ENCODE measurements around the gene GRM4. TPM values are rescaled to one million over a fixed set of nuclear protein-coding genes. Genes with fewer than 3 reads are reported as not detected.

The GRM4 gene
- total RNA-seq, 8 experiments from 2014 or later = 0.56 to 4.3 (median 1.0) TPM

DNA sequence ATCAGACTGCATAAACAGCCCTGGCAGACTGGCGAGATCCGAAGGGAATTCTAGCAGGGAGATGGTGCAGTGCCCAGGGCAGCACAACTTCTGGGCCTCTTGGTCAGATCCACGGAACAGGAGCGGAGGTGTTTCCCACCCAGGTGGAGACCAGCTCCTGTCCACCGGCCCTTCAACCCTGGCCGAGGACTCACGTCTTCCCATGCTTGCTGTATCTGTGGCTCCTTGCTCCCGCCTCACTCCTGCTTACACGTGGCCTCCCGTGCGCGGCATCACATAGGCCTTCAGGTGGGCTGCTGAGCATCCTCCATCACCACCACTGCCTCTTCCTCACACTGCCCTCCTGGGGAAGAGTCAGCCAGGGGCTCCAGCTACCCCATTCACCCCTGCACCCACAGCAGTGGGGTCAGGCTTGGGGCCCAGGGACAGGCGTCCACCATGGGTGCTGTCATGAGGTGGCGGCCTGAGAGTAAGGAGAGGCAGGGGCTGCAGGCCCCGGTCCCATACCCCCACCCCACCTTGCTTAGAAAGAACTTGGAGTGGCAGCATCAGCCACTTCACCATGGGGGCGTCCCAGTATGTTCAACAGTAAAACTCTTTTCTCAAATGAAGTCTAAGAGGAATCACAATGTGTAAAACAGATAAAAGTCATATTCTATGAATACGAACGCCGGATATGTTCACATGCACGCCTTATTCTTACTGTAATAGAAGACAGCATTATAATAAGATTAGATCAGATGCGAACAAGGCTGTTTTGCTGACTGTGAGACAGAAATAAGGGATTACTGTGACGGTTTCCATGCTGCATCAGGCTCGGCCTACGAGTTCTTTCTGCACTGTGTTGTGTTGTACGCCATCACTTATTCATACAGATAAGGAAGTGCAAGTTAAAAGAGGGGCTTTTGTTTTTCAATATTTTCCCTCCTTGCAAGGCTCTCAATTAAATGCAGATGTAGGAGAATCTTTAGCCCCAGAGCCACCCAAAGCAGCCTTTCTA, 165.4 kb downstream of the GRM4 start:
- 63 to 96% (median 79%) methylated on average over 2 to 15 of the region's 25 CpGs; no CpG with 5 or more reads in 2 of the 10 experiments for WGBS, 10 experiments
- Histone ChIP-seq H3K4me1 (replicated peaks in 1 of 2) (peaks cover 33 to 45% of the 10 kb centered on the region in 2 donors), H3K4me3 (no peak overlapping the region), H3K27ac (no peak overlapping the region)
- peak in 1 of 8 experiments; percentile 8 for ATAC-seq (replicated peaks in 6 of 8)
- in situ Hi-C loops (cut with MboI; ENCODE audit: low pct_unique_long_range_greater_than_20kb in 2 of 9, low sequenced_read_pairs in 9 of 9, unreplicated experiment in 9 of 9) = no loop called here

DNA sequence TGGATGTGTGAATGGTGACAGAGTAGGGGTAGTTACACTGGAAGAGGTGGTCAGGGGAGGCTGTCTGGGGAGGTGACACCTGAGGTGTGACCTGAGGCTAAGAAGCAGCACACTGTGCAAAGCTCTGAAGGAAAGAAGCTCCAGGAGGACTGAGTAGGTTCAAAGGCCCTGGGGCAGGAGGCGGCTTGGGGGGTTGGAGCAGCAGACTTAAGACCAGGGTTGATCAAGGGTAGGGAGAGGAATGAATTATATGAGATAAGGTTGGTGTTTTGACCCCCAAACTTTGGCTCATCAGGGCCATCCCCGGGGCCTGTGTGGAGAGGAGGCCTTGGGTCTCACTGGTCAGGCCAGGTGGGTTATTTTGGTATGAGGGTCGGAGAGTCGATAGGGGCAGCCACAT, 166.1 kb downstream of the GRM4 start:
- H3K27ac ChIP-seq = no peak overlapping the region
- ATAC-seq (replicated peaks in 6 of 8) = no peak
- no peak overlapping the region for H3K4me3 ChIP-seq
- peaks cover 25 to 38% of the 10 kb centered on the region in 2 donors for H3K4me1 ChIP-seq (replicated peaks in 1 of 2)
- WGBS, 10 experiments = 30 to 100% (median 100%) methylated on average over 1 to 2 of the region's 4 CpGs; no CpG with 5 or more reads in 7 of the 10 experiments
- in situ Hi-C loops (cut with MboI; ENCODE audit: low pct_unique_long_range_greater_than_20kb in 2 of 9, low sequenced_read_pairs in 9 of 9, unreplicated experiment in 9 of 9) = loop anchor here in 1 of 9 experiments (10.0 kb wide), 1 partner anchor 175 kb away; no protein-coding TSS in a partner anchor

DNA sequence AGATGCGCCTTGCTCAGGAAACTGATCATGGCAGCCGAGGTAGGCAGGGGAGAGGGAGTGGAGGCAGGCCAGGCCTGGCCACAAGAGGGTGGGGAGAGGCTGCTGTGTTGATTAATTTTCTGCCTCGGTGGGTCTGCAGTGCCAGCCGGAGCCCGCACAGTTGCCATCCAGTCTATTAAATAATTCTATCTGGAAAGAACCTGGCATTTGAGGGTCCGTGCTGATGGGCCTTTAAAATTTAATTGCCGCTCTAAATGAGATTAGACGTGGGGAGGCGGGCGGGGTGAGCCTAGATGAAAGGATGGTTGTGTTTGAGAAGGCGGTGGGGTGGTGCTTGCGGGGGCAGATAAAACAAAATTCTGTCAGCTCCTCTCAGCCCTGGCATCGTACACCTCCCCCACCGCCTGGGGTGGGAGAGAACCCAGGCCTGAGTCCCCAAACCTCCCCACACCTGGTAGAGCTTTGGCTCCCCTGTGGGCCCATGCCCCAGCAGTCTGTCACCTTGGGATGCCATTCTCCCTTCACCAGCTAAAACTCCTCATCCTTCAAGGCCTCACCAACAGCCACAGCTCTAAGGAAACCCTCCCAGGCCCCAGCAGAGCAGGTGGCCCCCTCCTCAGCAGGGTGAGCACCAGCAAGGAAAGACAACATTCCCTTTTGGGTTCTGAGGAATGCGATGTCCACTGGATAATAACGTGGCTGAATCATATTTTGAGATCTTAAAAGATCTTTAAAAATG, 167.3 kb downstream of the GRM4 start:
- no peak for ATAC-seq (replicated peaks in 6 of 8)
- Histone ChIP-seq H3K4me3 (no peak overlapping the region), H3K4me1 (replicated peaks in 1 of 2) (peaks cover 18 to 28% of the 10 kb centered on the region in 2 donors), H3K27ac (no peak overlapping the region)
- in situ Hi-C loops (cut with MboI; ENCODE audit: low pct_unique_long_range_greater_than_20kb in 2 of 9, low sequenced_read_pairs in 9 of 9, unreplicated experiment in 9 of 9) = loop anchor here in 1 of 9 experiments (10.0 kb wide), 1 partner anchor 176 kb away; no protein-coding TSS in a partner anchor
- 56 to 80% (median 60%) methylated on average over 1 to 5 of the region's 16 CpGs; no CpG with 5 or more reads in 4 of the 10 experiments for WGBS, 10 experiments

DNA sequence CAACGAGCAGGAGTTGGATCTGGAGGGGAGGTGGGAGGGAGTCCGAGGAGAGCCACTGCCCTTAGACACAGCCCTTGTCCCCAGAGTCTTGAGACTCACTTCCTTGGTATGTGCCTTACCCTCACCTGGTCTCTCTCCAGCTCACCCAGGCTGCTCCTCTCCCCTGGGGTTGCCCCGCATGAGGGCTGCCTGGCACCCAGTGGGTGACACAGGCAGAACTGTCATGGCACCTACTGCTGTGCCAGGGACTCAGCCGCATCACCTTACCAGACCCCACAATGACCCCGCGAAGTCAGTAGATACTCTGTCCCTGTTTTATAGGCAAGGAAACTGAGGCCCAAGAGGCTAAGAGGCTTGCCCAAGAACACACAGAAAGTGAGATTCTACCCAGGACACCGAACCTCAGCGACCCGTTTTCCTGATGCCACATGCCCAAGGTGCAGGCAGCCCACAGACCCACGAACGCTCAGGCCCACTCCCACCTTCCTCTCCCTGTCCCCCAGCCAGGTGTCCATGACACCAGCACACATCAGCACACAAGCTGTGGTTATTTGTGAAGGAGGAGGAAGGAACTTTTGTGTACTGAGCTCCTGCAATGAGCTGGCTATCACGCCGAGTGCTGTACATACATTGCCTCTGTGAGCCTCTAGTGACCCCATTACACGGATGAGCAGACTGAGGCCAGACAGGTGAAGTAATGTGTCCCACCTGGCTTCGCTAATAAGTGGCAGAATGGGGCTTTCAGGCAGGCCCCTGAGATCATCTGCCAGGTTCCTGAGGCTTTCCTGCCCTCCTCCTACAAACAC, 168.1 kb downstream of the GRM4 start:
- no peak for ATAC-seq (replicated peaks in 6 of 8)
- Histone ChIP-seq H3K27ac (no peak overlapping the region), H3K4me1 (replicated peaks in 1 of 2) (peaks cover 10 to 20% of the 10 kb centered on the region in 2 donors), H3K4me3 (no peak overlapping the region)
- whole genome bisulfite sequencing, 10 experiments = 18 to 100% (median 68%) methylated on average over 1 to 6 of the region's 15 CpGs; no CpG with 5 or more reads in 4 of the 10 experiments
- in situ Hi-C loops (cut with MboI; ENCODE audit: low pct_unique_long_range_greater_than_20kb in 2 of 9, low sequenced_read_pairs in 9 of 9, unreplicated experiment in 9 of 9) = loop anchor here in 1 of 9 experiments (10.0 kb wide), 1 partner anchor 177 kb away; no protein-coding TSS in a partner anchor

DNA sequence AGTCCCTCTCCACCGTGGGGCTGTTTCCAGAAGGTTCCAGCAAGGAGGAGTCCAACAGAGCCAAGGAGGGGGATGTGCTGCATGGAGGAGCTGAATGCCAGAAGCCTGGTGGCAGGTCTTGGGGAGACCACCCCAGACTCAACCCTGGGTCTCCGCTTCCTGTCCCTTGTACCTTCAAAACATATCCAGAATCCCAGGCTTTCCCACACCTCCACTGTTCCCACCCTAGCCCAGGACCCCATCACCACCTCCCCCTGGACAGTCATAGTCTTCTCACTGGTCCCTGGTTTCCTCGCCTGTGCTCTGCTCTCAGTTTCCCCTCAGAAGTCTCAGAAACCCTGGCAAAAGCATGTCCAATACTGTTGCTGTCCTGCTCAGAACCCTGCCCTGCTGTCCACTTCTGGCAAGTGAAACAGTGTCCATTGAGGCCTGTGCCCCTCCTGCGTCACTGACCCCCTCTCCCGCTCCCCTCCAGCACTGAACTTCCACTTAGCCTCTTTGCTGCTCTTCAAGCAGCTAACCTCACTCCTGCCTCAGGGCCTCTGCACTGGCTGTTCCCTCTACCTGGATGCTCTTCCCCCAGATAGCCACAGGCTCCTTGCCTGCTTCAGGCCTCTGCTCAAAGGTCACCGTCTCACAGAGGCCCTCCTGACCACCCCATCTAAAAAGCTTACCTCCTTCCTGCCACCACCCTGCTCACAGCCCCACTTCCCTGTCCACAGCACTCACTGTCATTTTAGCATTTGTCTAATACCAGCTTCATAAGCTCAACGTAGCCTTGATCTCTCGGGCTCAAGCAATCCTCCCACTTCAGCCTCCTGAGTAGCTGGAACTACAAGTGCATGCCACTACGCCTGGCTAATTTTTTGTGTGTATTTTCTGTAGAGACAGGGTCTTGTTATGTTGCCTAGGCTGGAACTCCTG, 169.2 kb downstream of the GRM4 start:
- ATAC-seq (replicated peaks in 6 of 8) = peak in 1 of 8 experiments; percentile 18
- Histone ChIP-seq H3K4me3 (no peak overlapping the region), H3K27ac (no peak overlapping the region), H3K4me1 (replicated peaks in 1 of 2) (peaks cover 0 to 10% of the 10 kb centered on the region in 2 donors)
- 71 to 90% (median 80%) methylated on average over 2 to 5 of the region's 9 CpGs; no CpG with 5 or more reads in 5 of the 10 experiments for WGBS, 10 experiments
- in situ Hi-C loops (cut with MboI; ENCODE audit: low pct_unique_long_range_greater_than_20kb in 2 of 9, low sequenced_read_pairs in 9 of 9, unreplicated experiment in 9 of 9) = loop anchor here in 1 of 9 experiments (10.0 kb wide), 1 partner anchor 178 kb away; no protein-coding TSS in a partner anchor

DNA sequence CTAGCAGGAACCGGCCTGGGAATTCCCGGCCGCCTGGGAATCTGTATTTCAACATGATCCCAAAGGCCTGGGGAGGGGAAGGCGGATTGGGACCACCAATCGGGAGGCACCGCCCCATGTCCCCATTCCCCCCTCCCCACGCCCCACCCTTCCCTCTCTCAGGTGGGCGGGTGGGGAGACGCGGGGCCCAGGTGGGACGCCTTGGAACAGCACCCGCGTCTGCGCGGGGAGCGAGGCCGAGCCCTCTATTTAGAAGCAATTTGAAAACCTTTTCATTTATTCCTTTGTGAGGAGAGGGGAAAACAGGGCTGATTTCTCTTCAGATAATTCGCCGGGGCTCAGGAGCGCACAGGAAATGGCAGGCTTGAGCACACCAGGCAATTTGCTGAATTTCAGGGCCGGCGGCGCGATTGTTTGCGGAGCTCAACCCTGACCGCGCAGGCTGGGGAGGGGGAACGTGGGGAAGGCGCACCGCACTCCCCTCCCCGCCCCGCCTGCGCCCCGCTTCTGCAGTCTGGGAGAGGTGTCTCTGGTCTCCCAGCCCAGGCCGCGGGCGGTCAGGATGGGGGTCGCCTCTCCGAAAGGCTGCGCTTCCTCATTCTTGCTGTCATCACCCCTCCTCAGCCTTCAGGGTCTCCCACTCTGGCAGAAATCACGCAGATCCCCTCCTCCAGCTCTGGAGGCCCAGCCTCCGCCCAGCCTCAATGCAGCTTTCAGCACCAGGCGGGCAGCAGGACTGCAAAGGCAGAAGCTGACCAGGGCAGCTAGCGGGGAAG, 170.0 kb downstream of the GRM4 start:
- peak in 5 of 8 experiments; percentile 42 to 57 (median 44) for ATAC-seq (replicated peaks in 6 of 8)
- Histone ChIP-seq H3K27ac (no peak overlapping the region), H3K4me1 (replicated peaks in 1 of 2) (peaks cover 0 to 8% of the 10 kb centered on the region in 2 donors), H3K4me3 (no peak overlapping the region)
- 20 to 80% (median 55%) methylated on average over 1 to 11 of the region's 44 CpGs; no CpG with 5 or more reads in 4 of the 10 experiments for WGBS, 10 experiments
- in situ Hi-C loops (cut with MboI; ENCODE audit: low pct_unique_long_range_greater_than_20kb in 2 of 9, low sequenced_read_pairs in 9 of 9, unreplicated experiment in 9 of 9) = loop anchor here in 1 of 9 experiments (10.0 kb wide), 1 partner anchor 179 kb away; no protein-coding TSS in a partner anchor

GRCh38 chr6:33974471-33974870, 171.4 kb downstream of the GRM4 start:
- no peak overlapping the region for H3K27ac ChIP-seq
- ATAC-seq (replicated peaks in 6 of 8) = no peak
- peaks cover 0 to 8% of the 10 kb centered on the region in 2 donors for H3K4me1 ChIP-seq (replicated peaks in 1 of 2)
- H3K4me3 ChIP-seq = no peak overlapping the region
- WGBS, 10 experiments = 0 to 60% (median 32%) methylated on average over 1 to 2 of the region's 2 CpGs; no CpG with 5 or more reads in 6 of the 10 experiments
- in situ Hi-C loops (cut with MboI; ENCODE audit: low pct_unique_long_range_greater_than_20kb in 2 of 9, low sequenced_read_pairs in 9 of 9, unreplicated experiment in 9 of 9) = loop anchor here in 1 of 9 experiments (10.0 kb wide), 1 partner anchor 180 kb away; no protein-coding TSS in a partner anchor

- no peak for ATAC-seq (replicated peaks in 6 of 8)
- Histone ChIP-seq H3K27ac (no peak overlapping the region), H3K4me1 (replicated peaks in 1 of 2) (peaks cover 0 to 8% of the 10 kb centered on the region in 2 donors), H3K4me3 (no peak overlapping the region)
- in situ Hi-C loops (cut with MboI; ENCODE audit: low pct_unique_long_range_greater_than_20kb in 2 of 9, low sequenced_read_pairs in 9 of 9, unreplicated experiment in 9 of 9) = loop anchor here in 1 of 9 experiments (10.0 kb wide), 1 partner anchor 181 kb away; no protein-coding TSS in a partner anchor
- 43 to 96% (median 87%) methylated on average over 3 to 4 of the region's 4 CpGs; no CpG with 5 or more reads in 2 of the 10 experiments for WGBS, 10 experiments
Measured at GRCh38 chr6:33974030-33974429, 171.9 kb downstream of the GRM4 start.

DNA sequence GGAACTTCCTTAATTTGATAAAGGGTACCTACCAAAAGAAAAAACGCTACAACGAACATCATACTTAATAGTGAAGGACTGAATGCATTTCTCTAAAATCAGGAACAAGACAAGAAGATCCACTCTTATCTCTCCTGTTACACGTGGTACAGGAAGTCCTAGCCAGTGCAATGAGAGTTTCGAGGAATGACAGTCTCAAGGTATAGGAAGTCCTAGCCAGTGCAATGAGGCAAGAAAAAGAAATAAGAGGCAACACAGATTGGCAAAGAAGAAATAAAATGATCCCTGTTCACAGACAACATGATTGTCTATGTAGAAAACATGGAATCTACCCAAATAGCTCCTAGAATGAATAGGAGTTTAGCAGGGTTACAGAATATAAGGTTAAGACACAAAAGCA, 174.3 kb downstream of the GRM4 start:
- Histone ChIP-seq H3K27ac (no peak overlapping the region), H3K4me3 (no peak overlapping the region), H3K4me1 (replicated peaks in 1 of 2) (peaks cover 0 to 8% of the 10 kb centered on the region in 2 donors)
- 37 to 100% (median 70%) methylated on average over 1 to 4 of the region's 4 CpGs; no CpG with 5 or more reads in 1 of the 10 experiments for WGBS, 10 experiments
- in situ Hi-C loops (cut with MboI; ENCODE audit: low pct_unique_long_range_greater_than_20kb in 2 of 9, low sequenced_read_pairs in 9 of 9, unreplicated experiment in 9 of 9) = loop anchor here in 1 of 9 experiments (10.0 kb wide), 1 partner anchor 183 kb away; no protein-coding TSS in a partner anchor
- ATAC-seq (replicated peaks in 6 of 8) = no peak
